ENCODE results near the gene ALG1.
"Not testable (repeated sequence)": the region's sequence is repeated elsewhere in the genome, so short reads cannot be mapped to it uniquely, and the experiment has no call there.

DNA sequence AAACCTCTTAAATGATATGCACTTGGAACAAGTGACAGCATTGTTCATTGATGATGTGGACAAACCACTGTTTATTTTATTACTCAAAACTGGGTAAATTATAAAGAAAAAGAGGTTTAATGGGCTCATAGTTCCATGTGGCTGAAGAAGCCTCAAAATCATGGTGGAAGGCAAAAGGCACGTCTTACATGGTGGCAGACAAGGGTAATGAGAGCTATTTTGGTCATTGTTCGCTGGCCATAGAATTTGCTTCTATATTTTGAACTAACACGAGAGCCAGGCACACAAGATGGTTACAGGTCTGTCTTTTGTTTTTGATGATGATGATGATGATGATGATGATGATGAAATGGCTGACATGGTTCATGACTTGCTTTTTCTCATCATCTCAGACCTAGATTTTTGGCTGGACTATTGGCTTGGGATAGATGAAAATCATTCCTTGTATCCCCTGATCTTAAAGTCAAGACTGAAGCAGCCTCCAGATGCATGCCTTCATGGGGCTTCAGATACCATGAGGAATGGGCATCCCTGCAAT is 59.9 kb downstream of the ALG1 start:
- not testable (repeated sequence) for TF ChIP-seq POLR2A (IDR thresholded peaks at IDR 0.05; ENCODE audit: low read length); GATA1 (IDR thresholded peaks at IDR 0.05; ENCODE audit: low read depth, low read length)
